SK-N-SH treated with all-trans-retinoic acid at 6 μM for 48 hours (cell line): ENCODE results near the gene KCNJ9.

Experiments used
- GLIS3 ChIP-seq: fragments of 250-450 bp; sonication (Bioruptor Pico); IDR thresholded peaks from 2 replicates; pipeline ENCODE4 v1.5.0; 2020; ENCODE audit warnings: mild to moderate bottlenecking, moderate library complexity
- ISL1 ChIP-seq: fragments of 250-450 bp; sonication (Bioruptor Pico); IDR thresholded peaks from 2 replicates; pipeline ENCODE4 v2.1.2; 2022; ENCODE audit warnings: mild to moderate bottlenecking, moderate library complexity
- OSR1 ChIP-seq: fragments of 250-450 bp; sonication (Bioruptor Pico); IDR thresholded peaks from 2 replicates; pipeline ENCODE4 v1.8.0; 2022; ENCODE audit warnings: moderate library complexity, mild to moderate bottlenecking, inconsistent platforms
- PATZ1 ChIP-seq: fragments of 250-450 bp; sonication (Bioruptor Pico); IDR thresholded peaks from 2 replicates; pipeline ENCODE4 v1.8.0; 2020; ENCODE audit warnings: mild to moderate bottlenecking, moderate library complexity, borderline replicate concordance
- RARB ChIP-seq: fragments of 250-450 bp; sonication (Bioruptor Pico); IDR thresholded peaks from 2 replicates; pipeline ENCODE4 v1.8.0; 2021; ENCODE audit warnings: mild to moderate bottlenecking, moderate library complexity
- TOX ChIP-seq: fragments of 250-450 bp; sonication (Bioruptor Pico); IDR thresholded peaks from 2 replicates; pipeline ENCODE4 v1.8.0; 2021; ENCODE audit warnings: mild to moderate bottlenecking, moderate library complexity, borderline replicate concordance
- ZC3H10 ChIP-seq: fragments of 250-450 bp; sonication (Bioruptor Pico); IDR thresholded peaks from 2 replicates; pipeline ENCODE4 v1.5.1; 2021; ENCODE audit warnings: mild to moderate bottlenecking, moderate library complexity
- ZFP3 ChIP-seq: fragments of 250-450 bp; sonication (Bioruptor Pico); IDR thresholded peaks from 2 replicates; pipeline ENCODE4 v1.5.0; 2020; ENCODE audit warnings: mild to moderate bottlenecking, moderate library complexity
- ZNF8 ChIP-seq: fragments of 450-650 bp; formaldehyde crosslinking; IDR thresholded peaks from 2 replicates; pipeline ENCODE4 v1.5.0; 2020; ENCODE audit warnings: mild to moderate bottlenecking, moderate library complexity
- TF ChIP-seq, protein P1 (sequence below): fragments of 250-450 bp; sonication (Bioruptor Pico); IDR thresholded peaks from 2 replicates; pipeline ENCODE4 v1.8.0; 2021; ENCODE audit warnings: low read depth, mild to moderate bottlenecking, moderate library complexity, borderline replicate concordance
- TF ChIP-seq, protein P2 (sequence below): fragments of 250-450 bp; sonication (Bioruptor Pico); IDR thresholded peaks from 2 replicates; pipeline ENCODE4 v1.5.1; 2020; ENCODE audit warnings: low read depth, mild to moderate bottlenecking, moderate library complexity
- TF ChIP-seq, protein P3 (sequence below): fragments of 250-450 bp; sonication (Bioruptor Pico); IDR thresholded peaks from 2 replicates; pipeline ENCODE4 v1.5.1; 2021; ENCODE audit warnings: mild to moderate bottlenecking, moderate library complexity

- no peak for TF ChIP-seq ZFP3
- TF ChIP-seq OSR1 (CRISPR knock-in tag) = no peak
- no peak for TF ChIP-seq RARB (CRISPR knock-in tag)
- no peak for TF ChIP-seq PATZ1
- TF ChIP-seq, protein P1, sequence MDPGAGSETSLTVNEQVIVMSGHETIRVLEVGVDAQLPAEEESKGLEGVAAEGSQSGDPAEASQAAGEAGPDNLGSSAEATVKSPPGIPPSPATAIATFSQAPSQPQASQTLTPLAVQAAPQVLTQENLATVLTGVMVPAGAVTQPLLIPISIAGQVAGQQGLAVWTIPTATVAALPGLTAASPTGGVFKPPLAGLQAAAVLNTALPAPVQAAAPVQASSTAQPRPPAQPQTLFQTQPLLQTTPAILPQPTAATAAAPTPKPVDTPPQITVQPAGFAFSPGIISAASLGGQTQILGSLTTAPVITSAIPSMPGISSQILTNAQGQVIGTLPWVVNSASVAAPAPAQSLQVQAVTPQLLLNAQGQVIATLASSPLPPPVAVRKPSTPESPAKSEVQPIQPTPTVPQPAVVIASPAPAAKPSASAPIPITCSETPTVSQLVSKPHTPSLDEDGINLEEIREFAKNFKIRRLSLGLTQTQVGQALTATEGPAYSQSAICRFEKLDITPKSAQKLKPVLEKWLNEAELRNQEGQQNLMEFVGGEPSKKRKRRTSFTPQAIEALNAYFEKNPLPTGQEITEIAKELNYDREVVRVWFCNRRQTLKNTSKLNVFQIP (CRISPR knock-in tag) = no peak
- no peak for TF ChIP-seq ISL1 (CRISPR knock-in tag)
- no peak for TF ChIP-seq ZNF8 (CRISPR knock-in tag)
- no peak for TF ChIP-seq TOX (CRISPR knock-in tag)
- TF ChIP-seq ZC3H10 = no peak
- TF ChIP-seq, protein P2, sequence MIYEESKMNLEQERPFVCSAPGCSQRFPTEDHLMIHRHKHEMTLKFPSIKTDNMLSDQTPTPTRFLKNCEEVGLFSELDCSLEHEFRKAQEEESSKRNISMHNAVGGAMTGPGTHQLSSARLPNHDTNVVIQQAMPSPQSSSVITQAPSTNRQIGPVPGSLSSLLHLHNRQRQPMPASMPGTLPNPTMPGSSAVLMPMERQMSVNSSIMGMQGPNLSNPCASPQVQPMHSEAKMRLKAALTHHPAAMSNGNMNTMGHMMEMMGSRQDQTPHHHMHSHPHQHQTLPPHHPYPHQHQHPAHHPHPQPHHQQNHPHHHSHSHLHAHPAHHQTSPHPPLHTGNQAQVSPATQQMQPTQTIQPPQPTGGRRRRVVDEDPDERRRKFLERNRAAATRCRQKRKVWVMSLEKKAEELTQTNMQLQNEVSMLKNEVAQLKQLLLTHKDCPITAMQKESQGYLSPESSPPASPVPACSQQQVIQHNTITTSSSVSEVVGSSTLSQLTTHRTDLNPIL = no peak
- TF ChIP-seq, protein P3, sequence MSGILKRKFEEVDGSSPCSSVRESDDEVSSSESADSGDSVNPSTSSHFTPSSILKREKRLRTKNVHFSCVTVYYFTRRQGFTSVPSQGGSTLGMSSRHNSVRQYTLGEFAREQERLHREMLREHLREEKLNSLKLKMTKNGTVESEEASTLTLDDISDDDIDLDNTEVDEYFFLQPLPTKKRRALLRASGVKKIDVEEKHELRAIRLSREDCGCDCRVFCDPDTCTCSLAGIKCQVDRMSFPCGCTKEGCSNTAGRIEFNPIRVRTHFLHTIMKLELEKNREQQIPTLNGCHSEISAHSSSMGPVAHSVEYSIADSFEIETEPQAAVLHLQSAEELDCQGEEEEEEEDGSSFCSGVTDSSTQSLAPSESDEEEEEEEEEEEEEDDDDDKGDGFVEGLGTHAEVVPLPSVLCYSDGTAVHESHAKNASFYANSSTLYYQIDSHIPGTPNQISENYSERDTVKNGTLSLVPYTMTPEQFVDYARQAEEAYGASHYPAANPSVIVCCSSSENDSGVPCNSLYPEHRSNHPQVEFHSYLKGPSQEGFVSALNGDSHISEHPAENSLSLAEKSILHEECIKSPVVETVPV (CRISPR knock-in tag) = no peak
- TF ChIP-seq GLIS3 (CRISPR knock-in tag) = no peak
Measured at GRCh38 chr1:160048335-160048734, 33.0 kb upstream of the KCNJ9 start.
